Measurements from ENCODE around the gene PKDREJ. TPM values are rescaled to one million over a fixed set of nuclear protein-coding genes. Genes with fewer than 3 reads are reported as not detected.

The PKDREJ gene
- total RNA-seq, 4 donors from 2014 or later: 0.11 to 0.19 TPM; not detected in 2

- H3K27me3 ChIP-seq: no peaks in the 10 kb centered on the region
- WGBS, 2 donors: 85 to 89% methylated on average over 2 to 4 of the region's 4 CpGs
- intact Hi-C loops (cut with DNase I): no loop called here
- TF ChIP-seq CTCF (IDR thresholded peaks at IDR 0.05) (no peak), POLR2A (IDR thresholded peaks at IDR 0.05) (no peak)
- H3K36me3 ChIP-seq: peaks cover 4 to 95% (median 18%) of the 10 kb centered on the region in 3 donors
- H3K9me3 ChIP-seq: peaks cover 0 to 20% (median 13%) of the 10 kb centered on the region in 3 donors
- DNase-seq: no peak
- no peaks in the 10 kb centered on the region for H3K4me1 ChIP-seq
- H3K27ac ChIP-seq: no peak overlapping the region
- H3K4me3 ChIP-seq: no peak overlapping the region
Observed at GRCh38 chr22:46213052-46213451, 50.1 kb downstream of the PKDREJ start.

GRCh38 chr22:46212195-46212594, 50.9 kb downstream of the PKDREJ start:
- WGBS, 2 donors: 83 to 90% methylated on average over 4 of the region's 4 CpGs
- H3K36me3 ChIP-seq: peaks cover 4 to 97% (median 15%) of the 10 kb centered on the region in 3 donors
- H3K4me3 ChIP-seq: no peak overlapping the region
- no peak overlapping the region for H3K27ac ChIP-seq
- intact Hi-C loops (cut with DNase I): no loop called here
- H3K4me1 ChIP-seq: no peaks in the 10 kb centered on the region
- TF ChIP-seq CTCF (IDR thresholded peaks at IDR 0.05) (no peak), POLR2A (IDR thresholded peaks at IDR 0.05) (no peak)
- no peak for DNase-seq
- H3K9me3 ChIP-seq: peaks cover 0 to 23% (median 13%) of the 10 kb centered on the region in 3 donors
- H3K27me3 ChIP-seq: no peaks in the 10 kb centered on the region

- DNase-seq: no peak
- Histone ChIP-seq H3K27ac (no peak overlapping the region), H3K4me3 (no peak overlapping the region), H3K27me3 (no peaks in the 10 kb centered on the region), H3K9me3 (peaks cover 0 to 23% (median 13%) of the 10 kb centered on the region in 3 donors), H3K36me3 (peaks cover 0 to 94% (median 0%) of the 10 kb centered on the region in 3 donors), H3K4me1 (no peaks in the 10 kb centered on the region)
- TF ChIP-seq CTCF (IDR thresholded peaks at IDR 0.05): no peak
- no peak for TF ChIP-seq POLR2A (IDR thresholded peaks at IDR 0.05)
- intact Hi-C loops (cut with DNase I): no loop called here
- 93 to 95% methylated on average over 1 of the region's 1 CpG for WGBS, 2 donors
Observed at GRCh38 chr22:46209262-46209661, 53.9 kb downstream of the PKDREJ start.

Other genes starting within 250 kb of the PKDREJ start
- 10 to 100 TPM in 2 of 4 donors, 1 to 10 TPM in 2; 7.7 to 18.5 (median 10.1) TPM for gene PPARA, start 112.8 kb downstream of the PKDREJ start, total RNA-seq
- 10 to 100 TPM in 1 of 4 donors, 1 to 10 TPM in 3; 3.0 to 12.4 (median 5.2) TPM for gene CDPF1, start 13.1 kb downstream of the PKDREJ start, total RNA-seq
- gene TTC38, start 4.7 kb upstream of the PKDREJ start, total RNA-seq: 10 to 100 TPM; 13.6 to 30.5 (median 19.5) TPM
- gene GTSE1, start 33.5 kb upstream of the PKDREJ start, total RNA-seq: 1 to 10 TPM; 1.4 to 8.0 (median 3.4) TPM
- gene TRMU, start 72.4 kb upstream of the PKDREJ start, total RNA-seq: 10 to 100 TPM; 17.7 to 43.1 (median 32.5) TPM